GM18526 (cell line): ENCODE results near the gene RALGAPA1.

Experiments
- POLR2A ChIP-seq: IDR thresholded peaks from 3 replicates; pipeline ENCODE4 v1.6.1; 2011; ENCODE audit not compliant: insufficient read length; ENCODE audit errors: extremely low read depth

Gene RALGAPA1

GRCh38 chr14:35826218-35826951 is 17.3 kb upstream of the RALGAPA1 start, which contains the start of gene BRMS1L:
TSS of gene BRMS1L (plus strand) at chr14:35826338. CDS start at chr14:35826517, 179 bp downstream.
- peak; percentile 84 for TF ChIP-seq POLR2A

DNA sequence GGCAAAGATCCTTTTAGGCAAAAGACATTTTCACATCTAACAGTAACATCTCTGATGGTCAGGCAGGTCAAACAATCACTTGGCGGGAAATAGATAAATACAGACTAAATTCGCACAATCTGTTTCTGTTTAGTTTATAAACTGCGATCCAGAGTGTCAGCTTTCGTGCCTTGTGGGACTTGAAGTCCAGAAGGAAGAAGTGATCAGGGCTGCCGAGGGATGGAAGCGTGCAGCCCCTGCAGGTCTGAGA is 16.8 kb upstream of the RALGAPA1 start:
- TF ChIP-seq POLR2A = no peak

GRCh38 chr14:35822501-35822900 is 13.4 kb upstream of the RALGAPA1 start:
- no peak for TF ChIP-seq POLR2A

DNA sequence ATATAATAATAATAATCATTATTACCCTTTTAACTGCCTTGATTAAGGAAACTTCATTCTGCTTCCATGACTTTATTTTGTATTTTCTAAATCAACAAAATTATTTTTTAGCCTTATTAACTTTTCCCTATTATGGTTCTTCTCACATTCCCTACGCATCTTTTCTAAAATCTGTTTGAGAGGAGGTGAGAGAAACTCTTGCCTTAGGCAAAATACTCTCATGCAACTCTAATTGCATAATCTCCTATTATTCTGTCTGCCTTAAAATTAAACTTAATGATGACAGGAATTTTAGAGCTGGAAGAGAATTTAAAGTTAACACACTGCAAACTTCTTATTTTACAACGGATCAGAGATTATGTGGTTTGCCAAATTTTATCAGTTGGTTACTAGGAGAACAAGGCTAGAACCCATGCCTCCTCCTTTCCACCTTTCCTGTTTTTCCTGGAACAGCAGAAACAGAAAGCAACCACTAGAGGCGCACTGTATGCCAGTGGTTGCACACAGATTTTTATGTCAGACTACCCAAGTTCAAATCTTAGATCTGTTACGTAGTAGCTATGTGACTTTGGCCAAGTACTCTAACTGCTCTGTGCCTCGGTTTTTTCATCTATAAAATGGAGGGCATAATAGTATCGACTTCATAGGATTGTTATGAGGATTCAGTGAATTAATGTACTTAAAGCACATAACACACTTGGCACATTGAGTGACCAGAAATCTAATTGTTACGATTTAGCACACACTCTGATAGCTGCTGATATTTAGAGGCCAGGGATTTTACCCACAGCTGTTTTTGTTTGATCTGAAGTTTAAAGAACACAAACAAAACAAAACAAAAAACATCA is 12.7 kb upstream of the RALGAPA1 start:
- no peak for TF ChIP-seq POLR2A

DNA sequence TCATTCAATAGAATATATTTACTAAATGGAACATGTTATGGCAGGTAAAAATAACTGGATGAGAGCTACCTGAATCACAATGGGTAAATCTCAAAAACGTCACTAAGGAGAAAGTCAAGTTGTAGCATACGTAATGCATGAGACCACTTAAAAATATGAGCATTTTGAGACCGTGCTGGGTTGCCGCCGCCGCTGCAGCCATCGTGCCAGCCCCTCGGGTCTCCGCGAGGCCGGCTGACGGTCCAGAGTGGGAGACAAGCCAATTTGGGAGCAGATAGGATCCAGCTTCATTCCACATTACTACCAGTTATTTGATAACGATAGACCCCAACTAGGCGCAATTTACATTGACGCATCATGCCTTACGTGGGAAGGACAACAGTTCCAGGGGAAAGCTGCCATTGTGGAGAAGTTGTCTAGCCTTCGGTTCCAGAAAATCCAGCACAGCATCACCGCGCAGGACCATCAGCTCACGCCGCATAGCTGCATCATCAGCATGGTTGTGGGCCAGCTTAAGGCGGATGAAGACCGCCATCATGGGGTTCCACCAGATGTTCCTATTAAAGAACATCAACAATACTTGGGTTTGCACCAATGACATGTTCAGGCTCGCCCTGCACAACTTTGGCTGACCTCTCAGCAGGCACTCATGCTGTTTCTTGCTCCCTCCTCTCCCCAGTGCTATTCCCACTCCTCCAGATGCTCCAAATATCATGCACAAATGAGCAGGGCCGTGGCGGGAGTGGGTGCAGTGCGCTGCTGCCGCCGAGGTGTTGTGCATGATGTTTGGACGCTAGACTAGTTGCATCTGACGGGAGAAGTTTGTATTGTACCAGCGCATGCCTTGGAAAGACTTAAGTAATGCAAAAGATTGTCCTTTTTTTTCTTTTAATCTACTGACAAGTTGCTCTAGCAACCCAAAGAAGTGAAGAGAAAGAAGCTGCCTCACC is 10.8 kb upstream of the RALGAPA1 start:
- TF ChIP-seq POLR2A = no peak

- TF ChIP-seq POLR2A = no peak
These were observed 9.4 kb upstream of the RALGAPA1 start for GRCh38 chr14:35818346-35819115.

- no peak for TF ChIP-seq POLR2A
These were observed 5.4 kb upstream of the RALGAPA1 start for GRCh38 chr14:35814371-35815005.

- TF ChIP-seq POLR2A = no peak
These were observed 1.9 kb upstream of the RALGAPA1 start for GRCh38 chr14:35810963-35811362.

- TF ChIP-seq POLR2A = no peak
These were observed 502 bp upstream of the RALGAPA1 start for GRCh38 chr14:35809597-35809996.

GRCh38 chr14:35808076-35808637 is 938 bp downstream of the RALGAPA1 start:
- no peak for TF ChIP-seq POLR2A

GRCh38 chr14:35807131-35807961 is 1.7 kb downstream of the RALGAPA1 start:
- no peak for TF ChIP-seq POLR2A

- TF ChIP-seq POLR2A = no peak
These were observed 2.8 kb downstream of the RALGAPA1 start for GRCh38 chr14:35806006-35806907.

DNA sequence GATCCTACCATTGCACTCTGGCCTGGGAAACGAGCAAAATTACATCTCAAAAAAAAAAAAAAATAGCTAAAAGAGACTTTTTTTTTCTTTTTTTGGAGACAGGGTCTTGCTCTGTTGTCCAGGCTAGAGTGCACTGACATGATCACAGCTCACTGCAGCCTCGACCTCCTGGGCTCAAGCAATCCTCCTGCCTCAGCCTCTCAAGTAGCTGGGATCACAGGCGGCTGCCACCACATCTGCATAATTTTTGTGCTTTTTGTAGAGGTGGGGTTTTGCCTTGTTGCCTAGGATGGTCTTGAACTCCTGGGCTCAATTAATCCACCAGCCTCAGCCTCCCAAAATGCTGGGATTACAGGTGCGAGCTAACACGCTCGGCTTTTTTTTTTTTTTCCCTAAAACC is 11.3 kb downstream of the RALGAPA1 start:
- TF ChIP-seq POLR2A = no peak
